Coronary artery (tissue), 2 donors: ENCODE data around the gene HTRA2.

Source experiments
- DNase-seq: peaks from one replicate; pipeline ENCODE4 v3.0.0-alpha.2; 2017; ENCODE audit warnings: low spot score
- H3K27ac ChIP-seq, 2 donors: fragments of 200-600 bp; sonication (generic); one replicate each; pipeline ENCODE4 v1.5.1; 2016 to 2019
- H3K4me3 ChIP-seq: fragments of 200-600 bp; sonication (generic); 2 replicates; pipeline ENCODE4 v1.5.1; 2016; ENCODE audit warnings: mild to moderate bottlenecking, moderate library complexity
- TF ChIP-seq, protein P1 (sequence below): fragments of 200-600 bp; sonication (generic); IDR thresholded peaks from one replicate; pipeline ENCODE4 v1.5.1; 2019; ENCODE audit warnings: antibody characterized with exemption

Gene HTRA2

DNA sequence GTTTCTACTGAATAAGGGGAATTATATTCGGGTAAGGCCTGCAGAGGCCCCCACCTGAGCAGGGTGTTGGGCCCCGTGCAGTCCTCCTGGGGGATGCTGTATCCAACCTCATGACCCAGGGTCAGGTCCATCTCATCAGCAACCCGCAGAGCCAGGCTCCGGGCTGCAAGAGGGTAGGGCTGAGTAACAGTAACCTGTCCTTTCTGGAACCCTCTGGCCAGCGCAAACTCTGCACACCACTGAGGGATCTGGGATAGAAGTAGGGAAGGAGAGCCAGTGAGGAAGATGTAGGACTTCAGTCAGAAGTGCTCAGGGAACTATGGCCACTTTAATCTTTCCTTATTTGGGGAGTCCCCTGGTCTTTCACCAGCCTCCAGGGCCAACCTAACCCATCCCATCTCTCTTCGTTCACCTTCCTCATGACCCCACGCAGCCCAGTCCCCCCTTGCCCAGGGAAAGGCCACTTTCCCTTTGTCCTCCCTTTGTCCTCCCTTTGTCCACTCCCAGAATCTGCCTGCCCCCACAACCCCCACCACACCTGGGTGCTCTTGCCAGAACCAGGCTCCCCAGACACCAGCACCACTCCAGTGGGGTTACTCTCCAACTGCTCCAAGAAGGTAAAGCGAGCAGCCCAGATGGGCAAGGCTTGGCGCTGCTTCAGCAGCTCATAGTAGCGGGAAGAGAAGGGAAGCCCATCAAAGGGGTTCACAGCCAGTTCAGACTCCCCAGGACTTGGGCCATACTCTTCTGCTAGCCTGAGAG lies 4.6 kb upstream of the HTRA2 start:
- no peak for DNase-seq
- H3K27ac ChIP-seq = no peak overlapping the region
- H3K4me3 ChIP-seq = no peak overlapping the region
- TF ChIP-seq, protein P1, sequence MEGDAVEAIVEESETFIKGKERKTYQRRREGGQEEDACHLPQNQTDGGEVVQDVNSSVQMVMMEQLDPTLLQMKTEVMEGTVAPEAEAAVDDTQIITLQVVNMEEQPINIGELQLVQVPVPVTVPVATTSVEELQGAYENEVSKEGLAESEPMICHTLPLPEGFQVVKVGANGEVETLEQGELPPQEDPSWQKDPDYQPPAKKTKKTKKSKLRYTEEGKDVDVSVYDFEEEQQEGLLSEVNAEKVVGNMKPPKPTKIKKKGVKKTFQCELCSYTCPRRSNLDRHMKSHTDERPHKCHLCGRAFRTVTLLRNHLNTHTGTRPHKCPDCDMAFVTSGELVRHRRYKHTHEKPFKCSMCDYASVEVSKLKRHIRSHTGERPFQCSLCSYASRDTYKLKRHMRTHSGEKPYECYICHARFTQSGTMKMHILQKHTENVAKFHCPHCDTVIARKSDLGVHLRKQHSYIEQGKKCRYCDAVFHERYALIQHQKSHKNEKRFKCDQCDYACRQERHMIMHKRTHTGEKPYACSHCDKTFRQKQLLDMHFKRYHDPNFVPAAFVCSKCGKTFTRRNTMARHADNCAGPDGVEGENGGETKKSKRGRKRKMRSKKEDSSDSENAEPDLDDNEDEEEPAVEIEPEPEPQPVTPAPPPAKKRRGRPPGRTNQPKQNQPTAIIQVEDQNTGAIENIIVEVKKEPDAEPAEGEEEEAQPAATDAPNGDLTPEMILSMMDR = no peak

DNA sequence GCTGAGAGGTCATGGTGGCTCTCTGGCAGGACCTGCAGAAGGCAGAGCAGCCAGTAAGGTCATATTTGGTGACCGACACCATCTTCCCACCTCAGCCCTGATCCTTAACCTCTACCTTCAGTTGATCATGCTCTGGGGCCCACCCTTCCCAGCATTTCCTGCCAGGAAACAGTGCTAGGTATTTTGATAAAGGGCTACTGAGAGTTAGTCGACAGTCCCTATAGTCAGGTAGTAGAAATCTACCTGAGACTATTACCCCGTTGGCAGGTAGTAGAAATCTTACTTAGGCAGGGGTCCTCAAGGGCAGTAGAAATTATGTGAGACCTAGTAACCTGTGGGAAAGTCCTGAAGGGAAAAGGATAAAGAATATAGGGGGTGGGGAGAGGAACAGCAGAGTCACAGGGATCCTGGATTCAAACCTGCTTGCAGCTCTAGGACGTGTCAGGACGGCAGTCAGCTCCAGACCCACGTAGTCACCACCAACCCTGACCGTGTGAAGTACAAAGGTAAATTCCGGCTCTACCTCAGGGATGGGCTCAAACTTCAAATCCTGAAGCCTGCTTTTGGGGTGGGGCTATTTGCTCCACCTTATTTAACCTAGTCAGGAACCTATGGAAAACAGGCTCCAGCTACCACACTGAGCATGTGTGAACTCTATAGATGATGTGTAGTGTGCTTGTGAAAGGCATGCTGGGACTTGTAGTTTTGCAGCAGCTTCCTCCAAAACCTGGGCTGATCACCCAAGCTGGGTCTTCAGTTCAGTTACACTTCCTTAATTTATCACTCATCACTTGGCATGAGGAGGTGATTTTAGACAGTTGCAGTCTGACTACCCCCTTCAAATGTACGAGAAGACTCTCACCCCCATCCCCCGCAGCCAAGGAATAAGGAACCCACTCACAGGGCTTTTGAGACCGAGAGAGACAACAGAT lies 3.8 kb upstream of the HTRA2 start, which contains the start of gene DQX1:
DQX1 (minus strand) TSS at position 515 of the 932 bp plus-strand sequence; CDS start at position 13, 502 bp downstream.
- no peak within 1 kb of the TSS for H3K27ac ChIP-seq
- TF ChIP-seq, protein P1 = no peak
- H3K4me3 ChIP-seq = no peak within 1 kb of the TSS
- DNase-seq = no peak

DNA sequence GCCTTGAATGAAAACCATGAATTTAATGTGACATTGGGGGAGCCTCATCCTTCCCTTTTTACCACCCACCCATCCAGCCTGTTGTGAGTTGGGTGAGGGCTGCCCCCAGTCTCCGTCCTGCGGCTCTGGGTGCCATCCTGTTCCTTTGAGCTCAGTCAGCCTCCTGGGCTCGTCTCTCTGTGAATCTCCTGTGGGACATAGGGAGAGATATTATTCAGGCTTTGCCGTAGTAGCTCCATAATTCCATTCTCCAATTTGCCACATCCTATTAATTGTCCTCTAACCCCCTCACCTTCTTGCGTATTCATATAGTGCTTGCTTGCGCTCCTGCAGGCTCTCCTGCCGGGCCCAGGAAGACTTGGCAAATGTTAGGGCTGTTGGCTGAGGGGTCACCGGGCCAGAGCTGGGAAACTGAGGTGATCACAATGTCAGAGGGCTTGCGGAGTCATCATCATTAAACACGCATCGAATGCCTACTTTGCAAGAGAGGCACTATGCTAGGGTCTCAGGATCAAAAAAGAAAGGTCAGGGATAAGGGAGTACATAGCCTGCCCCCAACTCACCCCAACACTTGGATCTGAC lies 3.0 kb upstream of the HTRA2 start:
- no peak for DNase-seq
- Histone ChIP-seq H3K27ac (no peak overlapping the region), H3K4me3 (no peak overlapping the region)
- TF ChIP-seq, protein P1 = no peak

DNA sequence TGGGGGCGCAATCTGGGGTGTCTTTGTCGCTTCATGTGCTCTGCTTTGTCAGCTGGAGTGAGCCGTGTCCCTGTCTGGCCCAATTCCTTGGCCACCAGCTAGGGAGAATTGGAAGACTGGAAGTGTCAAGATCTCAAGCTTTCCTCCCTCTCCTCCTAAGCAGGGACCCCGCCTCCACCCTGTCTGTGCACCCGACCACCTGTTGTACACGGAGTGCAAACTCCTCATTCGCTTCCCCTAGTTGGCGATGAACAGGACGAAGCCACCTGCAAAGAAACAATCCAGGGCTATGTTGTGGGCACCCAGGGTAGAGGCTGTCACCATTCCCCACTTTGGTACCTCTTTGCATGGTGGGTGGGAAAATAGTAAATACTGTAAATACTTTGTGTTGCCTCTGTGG lies 2.0 kb upstream of the HTRA2 start:
- Histone ChIP-seq H3K27ac (no peak overlapping the region), H3K4me3 (no peak overlapping the region)
- DNase-seq = no peak
- TF ChIP-seq, protein P1 = no peak

DNA sequence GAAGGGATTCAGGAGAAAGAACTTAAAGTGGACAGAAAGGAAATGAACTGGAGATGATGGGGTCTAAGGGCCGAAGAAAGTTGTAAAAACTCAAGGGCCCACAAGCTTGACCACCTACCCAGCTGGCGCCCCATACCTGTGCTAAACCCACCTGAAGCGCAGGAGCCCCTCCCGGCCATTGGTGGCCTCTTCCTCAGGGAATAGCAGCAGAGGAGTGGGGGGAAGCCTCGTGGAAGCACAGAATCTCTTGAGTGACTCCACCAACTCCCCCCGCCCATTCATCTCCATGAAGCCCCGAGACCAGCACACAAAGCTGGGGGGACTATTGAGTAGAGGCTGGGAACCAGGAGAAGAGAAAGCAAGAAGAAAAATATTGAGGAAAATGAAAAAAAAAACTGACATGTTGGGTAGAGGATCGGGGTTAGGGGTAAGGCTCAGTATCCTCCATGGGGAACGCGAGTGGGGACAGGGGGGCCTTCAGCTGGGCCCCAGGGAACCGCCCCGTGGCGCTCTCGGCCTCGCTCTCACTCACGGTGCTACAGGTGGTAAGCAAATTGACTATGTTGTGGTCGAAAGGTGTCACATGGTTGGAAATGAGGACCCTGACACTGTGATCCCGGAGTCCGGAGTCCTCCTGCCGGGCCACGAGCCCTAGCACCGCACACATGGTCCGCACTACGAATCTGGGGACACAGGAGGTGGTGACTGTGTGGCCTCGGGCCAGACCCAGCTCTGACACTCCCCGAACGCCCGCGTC lies 955 bp upstream of the HTRA2 start:
- Histone ChIP-seq H3K27ac (peak overlapping the region; percentile 76 to 92), H3K4me3 (peak overlapping the region; percentile 94)
- TF ChIP-seq, protein P1 = no peak
- no peak for DNase-seq
